CD14-positive monocyte (primary cell): ENCODE measurements around the gene SYMPK. TPM values are rescaled to one million over a fixed set of nuclear protein-coding genes. Genes with fewer than 3 reads are reported as not detected.
"Not testable (repeated sequence)": the region's sequence is repeated elsewhere in the genome, so short reads cannot be mapped to it uniquely, and the experiment has no call there.

ENCODE experiments used
- DNase-seq, 3 donors: peaks; one replicate each; pipeline ENCODE4 v3.0.0-alpha.2; 2011 to 2022
- H2AFZ ChIP-seq: 2 replicates; pipeline ENCODE4 v1.6.0; 2012; ENCODE audit warnings: mild to moderate bottlenecking, low read depth, low read length, inconsistent platforms; ENCODE audit not compliant: insufficient read depth, poor library complexity, severe bottlenecking
- H3K27ac ChIP-seq, 2 donors: 1 replicate in 1 of 2; 2 replicates in 1 of 2; pipeline ENCODE4 v1.5.1; 2012 to 2013; ENCODE audit warnings: low read length in 2 of 2, control low read depth in 1 of 2, inconsistent platforms in 1 of 2, low read depth in 1 of 2, mild to moderate bottlenecking in 1 of 2
- H3K27me3 ChIP-seq, 2 donors: one replicate each; pipeline versions ENCODE4 v1.6.0 to v1.6.1; 2011 to 2013; ENCODE audit warnings: low read length in 2 of 2; ENCODE audit not compliant: control insufficient read depth in 2 of 2, insufficient read depth in 2 of 2
- H3K36me3 ChIP-seq, 2 donors: replicated peaks in 1 of 2; 1 replicate in 1 of 2; 2 replicates in 1 of 2; pipeline versions ENCODE4 v1.5.1 to v1.6.1; 2012 to 2013; ENCODE audit warnings: low read length in 2 of 2, control low read depth in 1 of 2, inconsistent platforms in 1 of 2, mild to moderate bottlenecking in 1 of 2; ENCODE audit not compliant: insufficient read depth in 2 of 2, control insufficient read depth in 1 of 2
- H3K4me1 ChIP-seq, 2 donors: 1 replicate in 1 of 2; 2 replicates in 1 of 2; pipeline versions ENCODE4 v1.5.1 to v1.6.1; 2012 to 2013; ENCODE audit warnings: low read length in 2 of 2, control low read depth in 1 of 2, inconsistent platforms in 1 of 2, mild to moderate bottlenecking in 1 of 2, moderate library complexity in 1 of 2; ENCODE audit not compliant: insufficient read depth in 2 of 2, control insufficient read depth in 1 of 2
- H3K4me2 ChIP-seq: replicated peaks from 2 replicates; pipeline ENCODE3; 2012; ENCODE audit warnings: low read length, moderate library complexity, mild to moderate bottlenecking; ENCODE audit not compliant: poor library complexity, severe bottlenecking; ENCODE audit errors: extremely low read depth
- H3K4me3 ChIP-seq, 3 experiments: fragments of 200-600 bp in 1 of 3; sonication (generic) in 1 of 3; replicated peaks in 1 of 3; 1 replicate in 2 of 3; 2 replicates in 1 of 3; pipeline ENCODE4 v1.5.1; 2011 to 2013; ENCODE audit warnings: low read length in 3 of 3, mild to moderate bottlenecking in 3 of 3, control low read depth in 2 of 3, low read depth in 2 of 3, inconsistent platforms in 1 of 3, moderate library complexity in 1 of 3
- H3K79me2 ChIP-seq: 2 replicates; pipeline ENCODE4 v1.6.0; 2012; ENCODE audit warnings: mild to moderate bottlenecking, control low read depth, inconsistent platforms, low read length, moderate library complexity; ENCODE audit not compliant: insufficient read depth
- H3K9ac ChIP-seq: 2 replicates; pipeline ENCODE4 v1.6.0; 2017; ENCODE audit warnings: low read length, mild to moderate bottlenecking; ENCODE audit not compliant: insufficient read depth, poor library complexity, severe bottlenecking
- H3K9me3 ChIP-seq, 2 donors: replicated peaks in 1 of 2; 1 replicate in 1 of 2; 2 replicates in 1 of 2; pipeline versions ENCODE4 v1.5.1 to v1.6.1; 2012 to 2013; ENCODE audit warnings: low read length in 2 of 2, control low read depth in 1 of 2; ENCODE audit not compliant: control insufficient read depth in 1 of 2, insufficient read depth in 1 of 2
- H4K20me1 ChIP-seq: 2 replicates; pipeline ENCODE4 v1.6.0; 2012; ENCODE audit warnings: mild to moderate bottlenecking, low read length, control low read depth, moderate library complexity; ENCODE audit not compliant: insufficient read depth
- H3K27ac Mint-ChIP-seq, 7 donors: one replicate each; pipeline ENCODE4 v1.8.0; 2020; ENCODE audit warnings: mild to moderate bottlenecking in 7 of 7, mixed read lengths in 7 of 7, moderate library complexity in 6 of 7, inconsistent platforms in 2 of 7
- H3K27me3 Mint-ChIP-seq, 3 donors: one replicate each; pipeline ENCODE4 v1.8.0; 2021 to 2022; ENCODE audit warnings: low read depth in 3 of 3, mild to moderate bottlenecking in 3 of 3, mixed read lengths in 3 of 3, moderate library complexity in 3 of 3, inconsistent platforms in 1 of 3
- H3K36me3 Mint-ChIP-seq, 2 donors: one replicate each; pipeline ENCODE4 v1.8.0; 2020; ENCODE audit warnings: mixed read lengths in 2 of 2, inconsistent platforms in 1 of 2, mild to moderate bottlenecking in 1 of 2
- H3K4me1 Mint-ChIP-seq: one replicate; pipeline ENCODE4 v1.8.0; 2020; ENCODE audit warnings: mild to moderate bottlenecking, mixed read lengths
- H3K4me3 Mint-ChIP-seq, 2 donors: one replicate each; pipeline ENCODE4 v1.8.0; 2020; ENCODE audit warnings: mild to moderate bottlenecking in 2 of 2, mixed read lengths in 2 of 2, moderate library complexity in 1 of 2
- H3K9me3 Mint-ChIP-seq, 7 donors: one replicate each; pipeline ENCODE4 v1.8.0; 2020 to 2022; ENCODE audit warnings: mixed read lengths in 7 of 7, mild to moderate bottlenecking in 6 of 7, moderate library complexity in 6 of 7, inconsistent platforms in 2 of 7
- WGBS: methylation state at CpG from one replicate; pipeline ENCODE4 v1.1.5; 2013; ENCODE audit warnings: missing lambda C conversion rate; ENCODE audit not compliant: insufficient coverage; 5-methylcytosine and 5-hydroxymethylcytosine counted together
- intact Hi-C, 2 donors: fragments of 100-400 bp; cut with micrococcal nuclease; formaldehyde crosslinking; loops; one replicate each; pipeline versions ENCODE4 v1.15.0 to v1.15.1; 2023
- polyA plus RNA-seq, 3 donors: library from polyadenylated mRNA; depleted of rRNA in 1 of 3; unstranded in 2 of 3; stranded (reverse) in 1 of 3; fragments of 300-500 nt in 2 of 3; fragments of >200 nt in 1 of 3; fragmentation: Illumina TruSeq in 2 of 3; gene quantifications; 1 replicate in 2 of 3; 2 replicates in 1 of 3; pipeline ENCODE4 v1.2.3, GENCODE V29; 2012 to 2021
- TF ChIP-seq, protein P1 (sequence below): fragments of 200-600 bp; IDR thresholded peaks from one replicate; pipeline ENCODE4 v1.8.0; 2022; ENCODE audit warnings: antibody characterized with exemption, mild to moderate bottlenecking

The SYMPK gene
- polyA plus RNA-seq, 3 donors, result 5.6 to 96.1 (median 15.7) TPM

DNA sequence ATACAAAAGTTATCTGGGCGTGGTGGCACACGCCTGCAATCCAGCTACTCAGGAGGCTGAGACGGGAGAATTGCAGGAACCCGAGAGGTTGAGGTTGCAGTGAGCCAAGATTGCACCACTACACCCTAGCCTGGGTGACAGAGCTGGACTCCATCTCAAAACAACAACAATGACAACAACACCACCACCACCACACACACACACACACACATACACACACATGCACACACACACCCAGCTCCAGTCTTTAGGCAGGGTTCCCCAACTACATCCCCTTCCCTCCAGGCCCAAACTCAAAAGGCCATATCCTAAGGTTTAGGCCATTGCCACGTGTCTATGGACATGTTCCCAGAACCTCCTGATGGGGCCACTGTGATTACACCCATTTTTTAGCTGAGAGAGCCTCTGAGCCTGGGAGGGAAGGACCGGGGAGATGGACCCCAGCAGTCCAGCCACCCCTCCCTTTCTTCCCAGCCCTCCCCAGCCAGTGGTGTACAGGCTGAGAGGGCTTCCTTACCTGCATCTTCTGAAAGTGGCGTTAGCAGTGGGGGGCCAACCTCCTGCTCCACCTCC lies 61.3 kb downstream of the SYMPK start:
- Histone ChIP-seq H2AFZ (no peak overlapping the region), H3K79me2 (no peaks in the 10 kb centered on the region), H3K27me3 (peaks cover 30 to 91% of the 10 kb centered on the region in 2 donors), H3K9me3 (peaks cover 7% of the 10 kb centered on the region in 2 donors), H4K20me1 (peaks cover 4% of the 10 kb centered on the region), H3K27ac (no peak overlapping the region), H3K36me3 (no peaks in the 10 kb centered on the region), H3K4me2 (no peak overlapping the region), H3K4me3 (no peak overlapping the region), H3K9ac (no peak overlapping the region), H3K4me1 (peaks cover 5 to 8% of the 10 kb centered on the region in 2 donors)
- H3K27me3 Mint-ChIP-seq, result peaks cover 90 to 97% (median 96%) of the 10 kb centered on the region in 3 donors
- DNase-seq, result no peak
- H3K9me3 Mint-ChIP-seq, result peaks cover 4 to 34% (median 14%) of the 10 kb centered on the region in 7 donors
- intact Hi-C loops, result no loop called here
- peak overlapping the region in 1 of 2 donors; percentile 81 for H3K4me3 Mint-ChIP-seq
- no peaks in the 10 kb centered on the region for H3K36me3 Mint-ChIP-seq
- H3K27ac Mint-ChIP-seq, result no peak overlapping the region
- TF ChIP-seq, protein P1, sequence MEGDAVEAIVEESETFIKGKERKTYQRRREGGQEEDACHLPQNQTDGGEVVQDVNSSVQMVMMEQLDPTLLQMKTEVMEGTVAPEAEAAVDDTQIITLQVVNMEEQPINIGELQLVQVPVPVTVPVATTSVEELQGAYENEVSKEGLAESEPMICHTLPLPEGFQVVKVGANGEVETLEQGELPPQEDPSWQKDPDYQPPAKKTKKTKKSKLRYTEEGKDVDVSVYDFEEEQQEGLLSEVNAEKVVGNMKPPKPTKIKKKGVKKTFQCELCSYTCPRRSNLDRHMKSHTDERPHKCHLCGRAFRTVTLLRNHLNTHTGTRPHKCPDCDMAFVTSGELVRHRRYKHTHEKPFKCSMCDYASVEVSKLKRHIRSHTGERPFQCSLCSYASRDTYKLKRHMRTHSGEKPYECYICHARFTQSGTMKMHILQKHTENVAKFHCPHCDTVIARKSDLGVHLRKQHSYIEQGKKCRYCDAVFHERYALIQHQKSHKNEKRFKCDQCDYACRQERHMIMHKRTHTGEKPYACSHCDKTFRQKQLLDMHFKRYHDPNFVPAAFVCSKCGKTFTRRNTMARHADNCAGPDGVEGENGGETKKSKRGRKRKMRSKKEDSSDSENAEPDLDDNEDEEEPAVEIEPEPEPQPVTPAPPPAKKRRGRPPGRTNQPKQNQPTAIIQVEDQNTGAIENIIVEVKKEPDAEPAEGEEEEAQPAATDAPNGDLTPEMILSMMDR, result no peak
- peaks cover 13% of the 10 kb centered on the region for H3K4me1 Mint-ChIP-seq
- 58% methylated on average over 3 of the region's 7 CpGs for WGBS

DNA sequence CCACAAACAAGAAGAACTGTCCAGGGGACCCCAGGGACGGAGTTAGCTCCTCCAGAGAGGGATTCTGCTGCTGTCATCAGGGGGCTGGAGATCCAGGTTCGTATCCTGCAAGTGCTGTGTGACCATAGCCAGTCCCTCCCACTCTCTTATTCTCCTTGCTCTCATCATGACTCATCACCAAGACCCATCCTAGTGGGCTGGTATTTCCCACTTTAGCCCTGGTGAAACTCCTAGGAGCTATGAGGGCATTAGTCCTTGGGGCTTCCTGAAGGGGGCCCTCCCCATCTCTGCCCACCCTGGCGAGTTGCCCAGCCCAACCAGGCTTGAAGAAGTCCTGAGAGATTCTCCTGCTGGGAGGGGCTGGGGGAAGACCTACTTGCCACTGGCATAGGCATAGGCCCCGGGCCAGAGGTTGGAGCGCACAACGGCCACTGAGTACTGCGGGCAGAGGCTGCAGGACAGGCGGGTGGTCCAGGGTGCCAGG lies 62.8 kb downstream of the SYMPK start:
- no peaks in the 10 kb centered on the region for H3K36me3 Mint-ChIP-seq
- intact Hi-C loops, result no loop called here
- TF ChIP-seq, protein P1, result no peak
- Histone ChIP-seq H3K27me3 (peaks cover 37 to 95% of the 10 kb centered on the region in 2 donors), H3K36me3 (no peaks in the 10 kb centered on the region), H2AFZ (no peak overlapping the region), H3K9me3 (peaks cover 0 to 8% of the 10 kb centered on the region in 2 donors), H4K20me1 (peaks cover 15% of the 10 kb centered on the region), H3K79me2 (no peaks in the 10 kb centered on the region), H3K27ac (no peak overlapping the region), H3K4me3 (no peak overlapping the region), H3K4me2 (no peak overlapping the region), H3K9ac (no peak overlapping the region), H3K4me1 (no peaks in the 10 kb centered on the region)
- peak overlapping the region in 1 of 2 donors; percentile 81 for H3K4me3 Mint-ChIP-seq
- H3K27me3 Mint-ChIP-seq, result peaks cover 98 to 99% (median 99%) of the 10 kb centered on the region in 3 donors
- no peak overlapping the region for H3K27ac Mint-ChIP-seq
- peaks cover 0 to 32% (median 8%) of the 10 kb centered on the region in 7 donors for H3K9me3 Mint-ChIP-seq
- 96% methylated on average over 3 of the region's 8 CpGs for WGBS
- peak in 1 of 3 donors; percentile 43 for DNase-seq
- H3K4me1 Mint-ChIP-seq, result peaks cover 4% of the 10 kb centered on the region

DNA sequence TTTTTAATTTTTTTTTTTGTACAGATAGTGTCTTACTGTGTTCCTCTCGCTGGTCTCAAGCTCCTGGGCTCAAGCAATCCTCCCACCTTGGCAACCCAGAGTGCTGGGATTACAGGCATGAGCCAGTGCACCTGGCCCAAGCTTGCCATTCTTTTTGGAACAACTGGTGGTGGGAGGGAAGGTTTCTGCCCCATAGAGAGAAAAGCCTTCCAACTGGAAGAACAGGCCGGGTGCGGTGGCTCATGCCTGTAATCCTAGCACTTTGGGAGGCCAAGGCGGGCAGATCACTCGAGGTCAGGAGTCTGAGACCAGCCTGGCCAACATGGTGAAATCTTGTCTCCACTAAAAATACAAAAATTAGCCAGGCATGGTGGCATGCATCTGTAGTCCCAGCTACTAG lies 63.4 kb downstream of the SYMPK start:
- not testable (repeated sequence) for H3K27ac Mint-ChIP-seq, H3K79me2 ChIP-seq, H3K4me1 ChIP-seq, H3K36me3 ChIP-seq, H3K9ac ChIP-seq, H3K4me1 Mint-ChIP-seq, H2AFZ ChIP-seq, H3K27ac ChIP-seq, H3K4me2 ChIP-seq, H3K9me3 ChIP-seq, H3K4me3 ChIP-seq, H3K36me3 Mint-ChIP-seq, DNase-seq
- Mint-ChIP-seq H3K9me3 (peaks cover 2 to 38% (median 9%) of the 10 kb centered on the region in 7 donors), H3K4me3 (peak overlapping the region in 1 of 2 donors; percentile 81), H3K27me3 (peaks cover 98 to 99% (median 99%) of the 10 kb centered on the region in 3 donors)
- peaks cover 19% of the 10 kb centered on the region for H4K20me1 ChIP-seq
- peaks cover 42 to 95% of the 10 kb centered on the region in 2 donors for H3K27me3 ChIP-seq
- WGBS, result 100% methylated on average over 3 of the region's 5 CpGs
- intact Hi-C loops, result loop anchor here (1.0 kb wide), 1 partner anchor 29 kb away; no protein-coding TSS in a partner anchor
